GM23248 (cell line): Measurements from ENCODE around the gene PVALB. TPM values are rescaled to one million over a fixed set of nuclear protein-coding genes. Genes with fewer than 3 reads are reported as not detected.

ENCODE experiments used
- DNase-seq: peaks from one replicate; pipeline ENCODE4 v3.0.0-alpha.2; 2015
- H2AFZ ChIP-seq: fragments of 200-600 bp; sonication (generic); 2 replicates; pipeline ENCODE4 v1.6.1; 2016; ENCODE audit warnings: antibody characterized with exemption
- H3F3A ChIP-seq: fragments of 200-600 bp; sonication (generic); 2 replicates; pipeline ENCODE4 v1.6.1; 2016; ENCODE audit warnings: mild to moderate bottlenecking, antibody characterized with exemption, mixed run types; ENCODE audit not compliant: insufficient read depth
- H3K27ac ChIP-seq: fragments of 200-600 bp; sonication (generic); 2 replicates; pipeline ENCODE4 v1.5.1; 2016; ENCODE audit warnings: mild to moderate bottlenecking
- H3K27me3 ChIP-seq: fragments of 200-600 bp; sonication (generic); replicated peaks from 2 replicates; pipeline ENCODE4 v1.6.1; 2016; ENCODE audit warnings: mild to moderate bottlenecking; ENCODE audit not compliant: insufficient read depth
- H3K36me3 ChIP-seq: fragments of 200-600 bp; sonication (generic); 2 replicates; pipeline ENCODE4 v1.6.1; 2016; ENCODE audit warnings: low read depth, mild to moderate bottlenecking
- H3K4me1 ChIP-seq: fragments of 200-600 bp; sonication (generic); 2 replicates; pipeline ENCODE4 v1.6.1; 2016; ENCODE audit warnings: mild to moderate bottlenecking; ENCODE audit not compliant: insufficient read depth
- H3K4me2 ChIP-seq: fragments of 200-600 bp; sonication (generic); one replicate; pipeline ENCODE4 v1.6.1; 2016; ENCODE audit warnings: mild to moderate bottlenecking; ENCODE audit not compliant: unreplicated experiment
- H3K4me3 ChIP-seq: fragments of 200-600 bp; sonication (generic); 2 replicates; pipeline ENCODE4 v1.5.1; 2016; ENCODE audit warnings: mild to moderate bottlenecking
- H3K79me2 ChIP-seq: fragments of 200-600 bp; sonication (generic); 2 replicates; pipeline ENCODE4 v1.6.1; 2016; ENCODE audit warnings: mild to moderate bottlenecking; ENCODE audit not compliant: insufficient read depth
- H3K9ac ChIP-seq: fragments of 200-600 bp; sonication (generic); 2 replicates; pipeline ENCODE4 v1.6.1; 2016; ENCODE audit warnings: mild to moderate bottlenecking
- H3K9me2 ChIP-seq: fragments of 200-600 bp; sonication (generic); 2 replicates; pipeline ENCODE4 v1.6.1; 2016; ENCODE audit warnings: mixed run types, mild to moderate bottlenecking, moderate library complexity; ENCODE audit not compliant: insufficient read depth
- H3K9me3 ChIP-seq: fragments of 200-600 bp; sonication (generic); one replicate; pipeline ENCODE4 v1.6.1; 2017; ENCODE audit warnings: low read depth
- H4K20me1 ChIP-seq: fragments of 200-600 bp; sonication (generic); 2 replicates; pipeline ENCODE4 v1.6.0; 2016; ENCODE audit not compliant: insufficient read depth
- EZH2 ChIP-seq: fragments of 200-600 bp; sonication (generic); IDR thresholded peaks from 2 replicates; pipeline ENCODE4 v1.6.1; 2018; ENCODE audit warnings: antibody characterized with exemption, mild to moderate bottlenecking; ENCODE audit not compliant: insufficient read depth, poor library complexity, severe bottlenecking
- EZH2phosphoT487 ChIP-seq: fragments of 200-600 bp; sonication (generic); IDR thresholded peaks from 2 replicates; pipeline ENCODE4 v1.6.1; 2018; ENCODE audit warnings: antibody characterized with exemption, moderate library complexity, mild to moderate bottlenecking, low read depth; ENCODE audit not compliant: insufficient read depth
- WGBS, 2 experiments: methylation state at CpG; one replicate each; pipeline ENCODE4 v1.1.6; 2015 to 2017; ENCODE audit warnings: low lambda C conversion rate in 2 of 2, low coverage in 1 of 2; ENCODE audit errors: missing lambda C conversion rate in 2 of 2; 5-methylcytosine and 5-hydroxymethylcytosine counted together
- in situ Hi-C: fragments of 300-500 bp; cut with MboI; formaldehyde crosslinking; loops from 2 replicates; pipeline ENCODE4 v1.15.0; 2020
- polyA plus RNA-seq: library from polyadenylated mRNA; unstranded; fragments of >200 nt; fragmentation: Nextera tagmentation; extraction: Ambion mirVana; gene quantifications from 2 replicates; pipeline ENCODE4 v1.2.1, GENCODE V29; 2016
- total RNA-seq: library from RNA; depleted of rRNA; stranded (reverse); fragments of >200 nt; shearing (Covaris generic); gene quantifications from 2 replicates; pipeline ENCODE4 v1.2.3, GENCODE V29; 2014

PVALB gene
- total and polyA plus RNA-seq, 2 experiments from 2014 or later, result not detected

DNA sequence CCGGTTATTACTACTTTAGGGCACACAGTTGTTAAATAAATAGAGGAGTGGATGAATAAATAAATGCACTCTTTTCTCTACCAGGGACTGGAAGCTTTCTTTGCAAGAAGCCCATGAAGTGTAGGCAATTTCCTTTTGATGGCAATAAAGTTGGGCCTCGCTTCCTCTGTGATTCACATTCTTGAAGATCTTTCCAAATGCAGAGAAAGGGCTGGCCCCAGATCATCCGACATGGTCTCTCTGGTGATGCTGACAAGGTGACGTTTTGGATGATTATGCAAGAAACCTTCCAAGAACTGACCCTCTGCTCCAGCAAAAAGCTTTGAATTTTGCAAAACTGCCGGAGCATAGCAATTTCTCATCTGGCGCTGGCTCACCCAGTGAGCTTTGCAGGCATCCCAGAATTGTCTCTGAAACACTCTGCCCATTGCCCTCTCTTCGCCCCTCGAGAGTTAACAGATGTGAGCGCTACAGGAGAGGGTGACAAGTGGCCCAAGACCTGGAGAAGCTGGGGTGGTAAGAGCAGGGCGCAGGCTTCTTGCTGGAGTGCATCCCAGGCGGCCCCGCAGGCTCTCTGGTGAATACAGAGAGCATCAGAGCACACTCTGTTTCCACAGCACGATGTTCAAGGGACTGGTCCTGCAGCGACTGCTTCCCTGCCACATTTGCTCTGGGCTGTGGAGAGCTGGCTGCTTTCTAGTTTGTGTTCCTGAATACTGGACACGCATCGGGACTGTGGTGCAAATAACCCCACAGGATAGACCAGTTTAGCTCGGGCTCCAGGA, 29.4 kb downstream of the PVALB start:
- H3K9me2 ChIP-seq, result no peaks in the 10 kb centered on the region
- H3K4me3 ChIP-seq, result no peak overlapping the region
- no peaks in the 10 kb centered on the region for H3K9me3 ChIP-seq
- no peaks in the 10 kb centered on the region for H4K20me1 ChIP-seq
- no peaks in the 10 kb centered on the region for H3F3A ChIP-seq
- no peak overlapping the region for H3K9ac ChIP-seq
- no peak overlapping the region for H2AFZ ChIP-seq
- WGBS, 2 experiments, result 55 to 58% methylated on average over 17 of the region's 17 CpGs
- in situ Hi-C loops, result loop anchor here (10.0 kb wide), 1 partner anchor 197 kb away; no protein-coding TSS in a partner anchor
- no peak overlapping the region for H3K4me2 ChIP-seq
- no peak overlapping the region for H3K27ac ChIP-seq
- no peaks in the 10 kb centered on the region for H3K79me2 ChIP-seq
- no peak for DNase-seq
- H3K4me1 ChIP-seq, result no peaks in the 10 kb centered on the region
- H3K27me3 ChIP-seq, result peaks cover 60% of the 10 kb centered on the region
- TF ChIP-seq EZH2, result no peak
- TF ChIP-seq EZH2phosphoT487, result no peak
- H3K36me3 ChIP-seq, result no peaks in the 10 kb centered on the region

DNA sequence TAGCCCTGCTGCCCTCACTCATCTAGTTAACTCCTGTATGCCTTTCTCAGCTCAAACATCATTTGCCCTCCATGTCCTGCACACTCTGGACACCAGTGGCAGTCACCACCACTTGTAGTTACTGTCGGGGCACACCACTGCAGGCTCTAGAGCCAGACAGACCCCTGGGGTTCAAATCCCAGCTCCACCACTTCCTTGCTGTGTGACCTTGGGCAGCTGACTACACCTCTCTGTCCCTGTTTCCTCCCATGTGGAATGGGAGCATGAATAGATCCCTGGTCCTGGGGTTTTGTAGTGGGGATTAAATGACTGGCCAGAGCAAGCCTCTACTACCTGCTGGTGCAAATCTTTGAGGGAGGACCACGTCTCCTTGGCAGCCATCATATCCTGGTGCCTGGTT, 33.1 kb downstream of the PVALB start:
- in situ Hi-C loops, result loop anchor here (10.0 kb wide), 1 partner anchor 201 kb away; no protein-coding TSS in a partner anchor
- H3K9ac ChIP-seq, result no peak overlapping the region

DNA sequence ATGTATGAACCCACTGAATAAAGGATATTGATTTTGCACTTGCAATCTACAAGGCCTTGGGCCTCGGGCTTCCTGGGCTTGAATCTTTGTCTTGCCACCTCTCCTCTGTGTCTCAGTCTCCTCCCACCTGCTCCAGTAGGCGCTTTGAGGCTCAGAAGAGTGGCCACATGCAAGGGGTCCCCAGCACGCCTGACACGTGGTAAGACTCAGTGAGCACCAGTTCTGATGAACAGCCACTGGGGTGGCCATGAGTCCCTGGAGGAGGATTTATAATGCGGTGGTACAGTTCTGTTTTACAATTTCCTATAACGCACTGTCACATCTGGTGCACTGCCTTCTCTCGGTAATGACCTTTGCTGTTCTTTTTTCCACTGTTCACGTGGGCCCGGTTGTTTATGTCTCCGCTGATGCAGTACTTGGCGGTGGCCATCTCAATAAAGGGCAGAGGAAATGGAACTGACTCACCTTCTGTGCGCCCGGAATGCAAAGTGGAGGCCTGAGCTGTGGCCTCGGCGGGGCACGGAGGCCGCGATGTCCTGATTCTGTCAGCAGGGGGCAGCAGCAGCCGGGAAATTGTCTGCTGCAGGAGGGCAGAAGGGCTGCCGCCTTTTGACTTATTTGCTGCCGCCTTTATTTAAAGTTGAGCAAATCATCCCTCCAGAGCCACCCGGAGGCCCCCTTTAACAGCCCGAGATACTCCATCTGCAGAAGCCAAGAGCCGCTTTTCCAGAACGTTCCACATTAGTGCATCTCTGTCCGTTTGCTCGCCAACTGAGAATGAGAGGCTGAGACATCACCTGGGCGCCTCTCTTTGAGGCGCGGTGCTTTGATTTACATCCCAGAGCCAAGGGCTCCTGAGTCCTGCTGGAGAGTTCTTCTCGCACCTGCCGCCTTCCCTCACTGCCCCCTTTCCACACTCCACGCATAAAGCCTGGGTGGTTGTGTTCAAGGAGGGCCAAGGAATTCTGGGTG, 34.9 kb downstream of the PVALB start:
- H4K20me1 ChIP-seq, result no peaks in the 10 kb centered on the region
- 0 out of 2 replicates have a peak, but pooled peaks cover 5% of the 10 kb centered on the region for H3K4me1 ChIP-seq
- no peaks in the 10 kb centered on the region for H3K79me2 ChIP-seq
- no peaks in the 10 kb centered on the region for H3K9me3 ChIP-seq
- no peaks in the 10 kb centered on the region for H3K36me3 ChIP-seq
- 15 to 17% methylated on average over 33 of the region's 33 CpGs for WGBS, 2 experiments
- peaks cover 21% of the 10 kb centered on the region for H3K27me3 ChIP-seq
- H2AFZ ChIP-seq, result peak overlapping the region; percentile 83
- H3K4me2 ChIP-seq, result no peak overlapping the region
- 0 out of 2 replicates have a peak overlapping the region, but pooled peaks have one; percentile 6 for H3K9ac ChIP-seq
- H3K4me3 ChIP-seq, result no peak overlapping the region
- H3K9me2 ChIP-seq, result no peaks in the 10 kb centered on the region
- peak; percentile 96 for DNase-seq
- H3F3A ChIP-seq, result 0 out of 2 replicates have a peak, but pooled peaks cover 3% of the 10 kb centered on the region
- in situ Hi-C loops, result loop anchor here (10.0 kb wide), 1 partner anchor 203 kb away; no protein-coding TSS in a partner anchor
- TF ChIP-seq EZH2phosphoT487, result no peak
- TF ChIP-seq EZH2, result no peak
- H3K27ac ChIP-seq, result peak overlapping the region; percentile 58

More for the DNA sequence above, 33.1 kb downstream of the PVALB start:
- Histone ChIP-seq H3F3A (0 out of 2 replicates have a peak, but pooled peaks cover 3% of the 10 kb centered on the region), H3K79me2 (no peaks in the 10 kb centered on the region), H3K4me1 (0 out of 2 replicates have a peak, but pooled peaks cover 5% of the 10 kb centered on the region), H3K4me3 (no peak overlapping the region), H3K4me2 (no peak overlapping the region), H3K9me2 (no peaks in the 10 kb centered on the region), H3K27ac (no peak overlapping the region), H4K20me1 (no peaks in the 10 kb centered on the region), H3K9me3 (no peaks in the 10 kb centered on the region), H3K27me3 (peaks cover 33% of the 10 kb centered on the region), H2AFZ (no peak overlapping the region), H3K36me3 (no peaks in the 10 kb centered on the region)
- WGBS, 2 experiments, result 39 to 51% methylated on average over 2 of the region's 2 CpGs
- no peak for DNase-seq
- no peak for TF ChIP-seq EZH2
- TF ChIP-seq EZH2phosphoT487, result no peak

DNA sequence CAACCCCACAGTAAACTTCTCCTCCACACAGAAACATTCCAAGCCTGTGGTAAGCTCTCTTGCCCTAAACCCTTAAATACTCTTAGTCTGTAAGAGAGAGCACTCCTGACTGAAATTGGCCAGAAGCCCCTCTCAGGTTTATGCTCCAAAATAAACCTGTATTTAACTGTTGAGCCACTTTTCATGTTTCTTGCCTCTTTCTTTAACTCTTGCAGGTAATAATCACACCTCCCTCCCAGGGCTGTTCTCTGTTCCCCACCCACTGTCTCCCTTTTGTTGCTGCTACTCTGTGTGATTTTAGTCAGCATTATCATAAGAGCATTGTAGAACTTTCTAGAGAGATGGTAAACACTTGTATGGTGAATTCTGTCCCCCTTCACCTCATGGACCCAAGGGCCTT, 38.8 kb downstream of the PVALB start:
- DNase-seq, result no peak
- H3K4me2 ChIP-seq, result no peak overlapping the region

More for the DNA sequence above, 38.8 kb downstream of the PVALB start:
- no peaks in the 10 kb centered on the region for H3K79me2 ChIP-seq
- no peak overlapping the region for H3K4me3 ChIP-seq
- TF ChIP-seq EZH2 (no peak), EZH2phosphoT487 (no peak)
- H2AFZ ChIP-seq, result no peak overlapping the region
- H4K20me1 ChIP-seq, result no peaks in the 10 kb centered on the region
- 0 out of 2 replicates have a peak, but pooled peaks cover 3% of the 10 kb centered on the region for H3F3A ChIP-seq
- 0 out of 2 replicates have a peak, but pooled peaks cover 11% of the 10 kb centered on the region for H3K4me1 ChIP-seq
- H3K27me3 ChIP-seq, result no peaks in the 10 kb centered on the region; the same call in 1 of the 2 replicates
- no peak overlapping the region for H3K9ac ChIP-seq
- in situ Hi-C loops, result no loop called here
- H3K9me2 ChIP-seq, result no peaks in the 10 kb centered on the region
- no peaks in the 10 kb centered on the region for H3K36me3 ChIP-seq
- H3K27ac ChIP-seq, result no peak overlapping the region
- no peaks in the 10 kb centered on the region for H3K9me3 ChIP-seq
